ENCODE data around the gene ORM1. TPM values are rescaled to one million over a fixed set of nuclear protein-coding genes. Genes with fewer than 3 reads are reported as not detected.
"Not testable (repeated sequence)": the region's sequence is repeated elsewhere in the genome, so short reads cannot be mapped to it uniquely, and the experiment has no call there.

Gene ORM1
- total RNA-seq, 1 donor from 2014 or later, result not detected

DNA sequence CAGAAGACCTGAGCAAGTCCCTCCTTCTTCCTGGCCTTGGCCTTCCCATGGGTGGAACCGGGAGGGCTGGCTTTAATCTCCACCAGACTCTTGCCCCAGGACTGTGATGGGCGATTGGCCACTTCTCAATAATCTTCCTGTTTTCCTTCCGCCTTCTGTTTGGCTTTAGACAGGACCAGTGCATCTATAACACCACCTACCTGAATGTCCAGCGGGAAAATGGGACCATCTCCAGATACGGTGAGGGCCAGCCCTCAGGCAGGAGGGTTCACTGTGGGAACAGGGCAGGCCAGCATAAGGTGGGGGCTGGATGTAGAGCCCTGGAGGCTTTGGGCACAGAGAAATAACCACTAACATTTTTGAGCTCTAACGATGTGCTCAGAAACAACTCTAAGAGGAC lies 951 bp downstream of the ORM1 start:
- not testable (repeated sequence) for DNase-seq (ENCODE audit: low read depth in 2 of 2)

DNA sequence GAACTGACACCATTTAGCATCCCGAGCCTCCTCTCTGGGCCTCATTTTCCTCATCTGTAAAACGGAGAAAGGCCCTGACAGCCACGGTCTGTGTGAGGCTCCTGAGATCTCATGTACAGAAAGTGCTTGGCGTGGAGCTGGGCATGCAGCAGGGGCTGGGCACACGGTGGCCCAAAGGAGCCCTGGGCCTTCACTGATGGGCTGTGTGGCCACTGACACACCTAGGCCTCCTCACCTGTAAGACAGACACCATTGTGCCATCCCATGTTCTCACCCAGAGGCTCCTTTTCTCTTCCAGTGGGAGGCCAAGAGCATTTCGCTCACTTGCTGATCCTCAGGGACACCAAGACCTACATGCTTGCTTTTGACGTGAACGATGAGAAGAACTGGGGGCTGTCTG lies 1.6 kb downstream of the ORM1 start:
- DNase-seq (ENCODE audit: low read depth in 2 of 2), result no peak

DNA sequence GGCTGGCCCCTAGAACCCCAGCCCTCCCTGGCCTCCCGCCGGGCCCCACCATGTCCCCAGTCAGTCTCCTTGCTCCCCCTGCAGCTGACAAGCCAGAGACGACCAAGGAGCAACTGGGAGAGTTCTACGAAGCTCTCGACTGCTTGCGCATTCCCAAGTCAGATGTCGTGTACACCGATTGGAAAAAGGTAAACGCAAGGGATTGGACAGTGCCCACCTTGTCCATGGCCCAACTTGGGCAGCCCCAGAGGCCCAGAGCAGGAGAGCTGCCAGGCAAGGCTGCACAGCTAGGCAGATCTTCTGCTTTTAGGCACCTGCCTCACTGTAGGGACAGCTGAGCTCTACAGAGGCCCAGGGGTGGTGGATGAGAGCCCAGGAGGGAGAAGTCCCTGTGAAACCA lies 2.1 kb downstream of the ORM1 start:
- DNase-seq (ENCODE audit: low read depth in 2 of 2), result not testable (repeated sequence)

DNA sequence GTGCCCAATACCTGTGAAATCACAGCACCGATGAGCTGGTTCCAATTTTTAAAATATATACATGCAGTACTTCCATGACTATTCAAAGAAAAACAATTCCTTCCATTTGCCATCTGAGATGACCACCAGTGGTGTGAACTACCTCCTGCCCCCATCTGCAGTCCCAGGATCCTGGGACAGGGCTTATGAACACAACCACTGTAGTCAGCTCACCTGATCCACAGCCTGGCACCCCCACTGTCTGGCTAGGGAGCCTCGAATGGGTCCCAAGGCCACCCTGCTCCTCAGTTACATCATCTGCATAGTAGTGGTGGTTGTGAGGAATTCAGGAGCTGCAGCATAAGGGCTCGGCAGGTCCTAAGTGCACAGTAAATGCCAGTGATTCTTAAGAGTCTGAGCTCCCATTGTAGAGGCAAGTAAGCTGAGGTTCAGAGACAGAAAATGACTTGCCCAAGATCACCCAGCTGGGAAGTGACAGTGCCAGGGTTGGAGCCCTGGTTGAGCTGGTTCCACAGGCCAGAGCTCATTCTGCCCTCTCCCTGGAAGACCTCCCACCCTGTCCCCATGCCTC lies 2.9 kb downstream of the ORM1 start:
- not testable (repeated sequence) for DNase-seq (ENCODE audit: low read depth in 2 of 2)

DNA sequence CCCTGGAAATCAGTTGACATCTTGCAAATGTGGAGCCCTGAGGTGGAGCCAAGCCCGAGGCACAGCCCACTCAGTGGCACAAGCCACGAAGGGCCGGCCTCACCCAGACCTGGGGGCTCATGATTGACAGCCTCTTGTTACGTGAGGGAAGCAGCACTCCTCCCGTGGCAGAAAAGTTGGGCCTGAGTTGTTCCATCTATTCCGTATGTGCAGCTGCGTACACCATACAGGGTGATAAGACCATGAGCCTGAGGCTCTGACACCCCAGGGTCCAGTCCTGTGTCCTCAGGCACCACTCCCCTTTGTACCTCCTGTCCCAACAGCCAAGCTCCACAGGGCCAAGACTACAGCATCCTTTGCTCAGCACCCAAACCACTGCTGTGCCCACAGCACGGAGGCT lies 4.9 kb downstream of the ORM1 start:
- DNase-seq (ENCODE audit: low read depth in 2 of 2), result no peak

DNA sequence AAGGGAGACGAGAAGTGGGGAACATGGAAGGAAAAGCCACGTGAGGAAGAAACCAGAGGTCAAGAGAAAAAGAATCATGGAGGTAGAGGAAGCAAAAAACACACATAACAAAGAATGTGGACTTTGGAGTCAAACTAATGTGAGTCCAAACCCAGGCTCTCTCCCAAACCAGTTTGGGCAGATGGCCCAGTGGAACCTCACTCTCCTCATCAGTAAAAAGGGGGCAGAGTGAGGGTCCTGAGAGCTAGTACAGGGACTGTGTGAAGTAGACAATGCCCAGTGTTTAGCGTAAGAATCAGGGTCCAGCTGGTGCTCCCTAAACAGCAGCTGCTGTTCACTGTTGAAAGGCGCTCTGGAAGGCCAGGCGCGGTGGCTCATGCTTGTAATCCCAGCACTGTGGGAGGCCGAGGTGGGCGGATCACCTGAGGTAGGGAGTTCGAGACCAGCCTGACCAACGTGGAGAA lies 5.5 kb downstream of the ORM1 start:
- DNase-seq (ENCODE audit: low read depth in 2 of 2), result not testable (repeated sequence)

DNA sequence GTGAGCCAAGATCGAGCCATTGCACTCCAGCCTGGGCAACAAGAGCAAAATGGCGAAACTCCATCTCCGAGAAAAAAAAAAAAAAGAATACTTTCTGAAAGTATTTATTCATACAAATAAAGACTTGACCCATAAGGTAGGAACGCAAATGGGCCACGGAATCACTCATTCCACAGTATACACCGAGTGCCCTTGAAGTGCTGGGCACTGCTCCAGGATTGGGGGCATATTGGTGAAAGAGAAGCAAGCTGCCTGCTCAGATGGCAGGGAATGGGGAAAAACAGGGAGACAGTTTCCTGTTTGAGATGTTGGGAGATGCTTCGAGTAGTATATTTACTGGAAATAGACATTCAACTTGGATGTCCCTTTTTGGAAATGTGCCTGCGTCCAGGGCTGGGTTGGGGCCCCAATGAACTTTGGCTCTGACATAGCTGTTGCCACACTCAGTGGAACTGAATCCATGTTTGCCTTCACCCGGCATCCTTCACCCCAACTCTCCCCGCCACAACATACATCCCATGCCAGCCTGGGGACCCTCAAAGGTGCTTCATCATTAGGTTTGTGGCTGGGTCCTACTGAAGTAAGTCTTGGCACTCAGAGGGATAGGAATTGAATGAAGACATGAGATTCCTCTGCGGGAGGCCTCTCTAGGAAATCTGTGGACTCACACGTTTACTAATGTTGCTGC lies 6.2 kb downstream of the ORM1 start:
- not testable (repeated sequence) for DNase-seq (ENCODE audit: low read depth in 2 of 2)

DNA sequence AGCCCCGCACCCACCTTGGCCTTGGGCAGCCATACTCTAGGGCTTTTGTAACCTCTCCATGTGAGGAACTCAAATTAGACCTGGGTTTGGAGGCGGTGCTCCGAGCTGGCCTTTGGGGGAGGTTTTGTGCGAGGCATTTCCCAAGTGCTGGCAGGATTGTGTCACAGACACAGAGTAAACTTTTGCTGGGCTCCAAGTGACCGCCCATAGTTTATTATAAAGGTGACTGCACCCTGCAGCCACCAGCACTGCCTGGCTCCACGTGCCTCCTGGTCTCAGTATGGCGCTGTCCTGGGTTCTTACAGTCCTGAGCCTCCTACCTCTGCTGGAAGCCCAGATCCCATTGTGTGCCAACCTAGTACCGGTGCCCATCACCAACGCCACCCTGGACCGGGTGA lies 6.7 kb downstream of the ORM1 start, which contains the start of gene ORM2:
TSS of gene ORM2 (plus strand) at position 245 of the 398 bp plus-strand sequence. CDS start at position 281, 36 bp downstream.
- not testable (repeated sequence) for DNase-seq (ENCODE audit: low read depth in 2 of 2)

DNA sequence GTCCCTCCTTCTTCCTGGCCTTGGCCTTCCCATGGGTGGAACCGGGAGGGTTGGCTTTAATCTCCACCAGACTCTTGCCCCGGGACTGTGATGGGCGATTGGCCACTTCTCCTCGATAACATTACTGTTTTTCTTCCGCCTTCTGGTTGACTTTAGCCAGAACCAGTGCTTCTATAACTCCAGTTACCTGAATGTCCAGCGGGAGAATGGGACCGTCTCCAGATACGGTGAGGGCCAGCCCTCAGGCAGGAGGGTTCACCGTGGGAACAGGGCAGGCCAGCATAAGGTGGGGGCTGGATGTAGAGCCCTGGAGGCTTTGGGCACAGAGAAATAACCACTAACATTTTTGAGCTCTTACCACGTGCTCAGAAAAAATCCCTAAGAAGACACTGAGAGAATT lies 7.7 kb downstream of the ORM1 start:
- DNase-seq (ENCODE audit: low read depth in 2 of 2), result no peak

DNA sequence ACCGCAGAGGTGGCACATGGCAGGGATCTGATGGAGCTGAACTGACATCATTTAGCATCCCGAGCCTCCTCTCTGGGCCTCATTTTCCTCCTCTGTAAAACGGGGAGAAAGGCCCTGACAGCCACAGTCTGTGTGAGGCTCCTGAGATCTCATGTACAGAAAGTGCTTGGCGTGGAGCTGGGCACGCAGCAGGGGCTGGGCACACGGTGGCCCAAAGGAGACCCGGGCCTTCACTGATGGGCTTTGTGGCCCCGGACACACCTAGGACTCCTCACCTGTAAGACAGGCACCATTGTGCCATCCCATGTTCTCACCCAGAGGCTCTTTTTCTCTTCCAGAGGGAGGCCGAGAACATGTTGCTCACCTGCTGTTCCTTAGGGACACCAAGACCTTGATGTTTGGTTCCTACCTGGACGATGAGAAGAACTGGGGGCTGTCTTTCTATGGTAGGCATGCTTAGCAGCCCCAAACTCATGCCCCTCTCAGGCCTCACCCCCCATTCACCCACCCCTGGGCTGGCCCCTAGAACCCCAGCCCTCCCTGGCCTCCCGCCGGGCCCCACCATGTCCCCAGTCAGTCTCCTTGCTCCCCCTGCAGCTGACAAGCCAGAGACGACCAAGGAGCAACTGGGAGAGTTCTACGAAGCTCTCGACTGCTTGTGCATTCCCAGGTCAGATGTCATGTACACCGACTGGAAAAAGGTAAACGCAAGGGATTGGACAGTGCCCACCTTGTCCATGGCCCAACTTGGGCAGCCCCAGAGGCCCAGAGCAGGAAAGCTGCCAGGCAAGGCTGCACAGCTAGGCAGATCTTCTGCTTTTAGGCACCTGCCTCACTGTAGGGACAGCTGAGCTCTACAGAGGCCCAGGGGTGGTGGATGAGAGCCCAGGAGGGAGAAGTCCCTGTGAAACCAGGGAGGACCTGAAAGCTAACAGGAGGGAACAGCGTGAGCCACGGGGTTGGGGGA lies 8.6 kb downstream of the ORM1 start:
- DNase-seq (ENCODE audit: low read depth in 2 of 2), result not testable (repeated sequence)

DNA sequence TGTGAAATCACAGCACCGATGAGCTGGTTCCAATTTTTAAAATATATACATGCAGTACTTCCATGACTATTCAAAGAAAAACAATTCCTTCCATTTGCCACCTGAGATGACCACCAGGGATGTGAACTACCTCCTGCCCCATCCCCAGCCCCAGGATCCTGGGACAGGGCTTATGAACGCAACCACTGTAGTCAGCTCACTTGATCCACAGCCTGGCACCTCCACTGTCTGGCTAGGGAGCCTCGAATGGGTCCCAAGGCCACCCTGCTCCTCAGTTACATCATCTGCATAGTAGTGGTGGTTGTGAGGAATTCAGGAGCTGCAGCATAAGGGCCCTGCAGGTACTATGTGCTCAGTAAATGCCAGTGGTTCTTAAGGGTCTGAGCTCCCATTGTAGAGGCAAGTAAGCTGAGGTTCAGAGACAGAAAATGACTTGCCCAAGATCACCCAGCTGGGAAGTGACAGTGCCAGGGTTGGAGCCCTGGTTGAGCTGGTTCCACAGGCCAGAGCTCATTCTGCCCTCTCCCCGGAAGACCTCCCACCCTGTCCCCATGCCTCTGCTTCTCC lies 9.7 kb downstream of the ORM1 start:
- not testable (repeated sequence) for DNase-seq (ENCODE audit: low read depth in 2 of 2)

DNA sequence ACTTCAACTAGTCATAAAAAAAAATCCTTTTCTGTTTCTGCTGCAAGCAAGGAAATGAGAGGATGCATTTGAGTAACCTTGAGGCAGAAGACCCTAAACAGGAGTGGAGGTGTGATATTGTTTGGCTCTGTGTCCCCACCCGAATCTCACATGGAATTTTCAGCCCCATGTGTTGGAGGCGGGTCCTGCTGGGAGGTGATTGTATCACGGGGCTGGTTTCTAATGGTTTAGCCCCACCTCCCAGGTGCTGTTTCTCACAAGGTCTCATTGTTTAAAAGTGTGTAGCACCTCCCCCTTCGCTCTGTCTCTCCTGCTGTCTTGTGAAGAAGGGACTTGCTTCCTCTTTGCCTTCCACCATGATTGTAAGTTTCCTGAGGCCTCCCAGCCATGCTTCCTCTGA lies 10.8 kb downstream of the ORM1 start:
- not testable (repeated sequence) for DNase-seq (ENCODE audit: low read depth in 2 of 2)

DNA sequence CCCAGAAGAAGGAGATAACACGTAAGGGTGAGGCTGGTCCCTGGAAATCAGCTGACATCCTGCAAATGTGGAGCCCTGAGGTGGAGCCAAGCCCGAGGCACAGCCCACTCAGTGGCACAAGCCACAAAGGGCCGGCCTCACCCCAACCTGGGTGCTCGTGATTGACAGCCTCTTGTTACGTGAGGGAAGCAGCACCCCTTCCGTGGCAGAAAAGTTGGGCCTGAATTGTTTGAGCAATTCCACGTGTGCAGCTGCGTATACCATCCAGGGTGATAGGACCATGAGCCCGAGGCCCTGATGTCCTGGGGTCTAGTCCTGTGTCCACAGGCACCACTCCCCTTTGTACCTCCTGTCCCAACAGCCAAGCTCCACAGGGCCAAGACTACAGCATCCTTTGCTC lies 11.6 kb downstream of the ORM1 start:
- no peak for DNase-seq (ENCODE audit: low read depth in 2 of 2)

DNA sequence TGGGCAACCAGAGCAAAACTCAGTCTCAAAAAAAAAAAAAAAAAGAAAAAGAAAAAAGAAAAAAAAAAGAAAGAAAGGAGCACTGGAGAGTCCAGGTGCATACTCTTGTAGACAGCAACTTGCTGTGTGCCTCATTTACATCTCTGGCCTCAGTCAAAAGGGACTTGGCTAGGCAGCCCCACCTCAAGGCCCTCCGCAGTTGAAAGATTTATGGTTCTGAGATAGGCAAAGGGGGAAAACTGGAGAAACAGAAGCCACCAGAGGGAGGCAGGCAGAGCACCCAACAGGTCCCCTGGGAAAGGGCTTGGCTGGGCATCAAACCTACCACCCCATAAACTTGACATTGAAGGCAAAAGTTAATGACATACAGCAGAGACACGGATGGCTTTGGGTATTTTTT lies 12.8 kb downstream of the ORM1 start:
- DNase-seq (ENCODE audit: low read depth in 2 of 2), result no peak

DNA sequence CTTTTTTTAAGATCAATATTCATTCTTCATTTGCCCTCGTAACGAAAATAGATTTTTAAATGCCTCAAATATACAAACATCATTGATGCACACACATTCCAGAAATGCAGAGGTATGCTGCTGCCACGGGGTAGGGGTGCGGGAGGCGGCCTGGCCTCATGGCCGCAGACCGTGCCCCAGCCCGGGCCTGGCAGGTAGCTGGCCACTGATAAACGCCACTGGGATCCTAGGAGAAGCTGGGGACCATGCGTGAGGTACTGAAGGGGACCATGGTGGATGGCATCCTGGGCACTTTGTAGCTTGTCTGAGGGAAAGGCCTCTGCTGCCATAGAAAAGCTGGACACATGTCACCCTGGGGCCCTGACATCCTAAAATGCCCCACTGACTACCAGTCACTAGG lies 13.3 kb downstream of the ORM1 start:
- DNase-seq (ENCODE audit: low read depth in 2 of 2), result no peak

DNA sequence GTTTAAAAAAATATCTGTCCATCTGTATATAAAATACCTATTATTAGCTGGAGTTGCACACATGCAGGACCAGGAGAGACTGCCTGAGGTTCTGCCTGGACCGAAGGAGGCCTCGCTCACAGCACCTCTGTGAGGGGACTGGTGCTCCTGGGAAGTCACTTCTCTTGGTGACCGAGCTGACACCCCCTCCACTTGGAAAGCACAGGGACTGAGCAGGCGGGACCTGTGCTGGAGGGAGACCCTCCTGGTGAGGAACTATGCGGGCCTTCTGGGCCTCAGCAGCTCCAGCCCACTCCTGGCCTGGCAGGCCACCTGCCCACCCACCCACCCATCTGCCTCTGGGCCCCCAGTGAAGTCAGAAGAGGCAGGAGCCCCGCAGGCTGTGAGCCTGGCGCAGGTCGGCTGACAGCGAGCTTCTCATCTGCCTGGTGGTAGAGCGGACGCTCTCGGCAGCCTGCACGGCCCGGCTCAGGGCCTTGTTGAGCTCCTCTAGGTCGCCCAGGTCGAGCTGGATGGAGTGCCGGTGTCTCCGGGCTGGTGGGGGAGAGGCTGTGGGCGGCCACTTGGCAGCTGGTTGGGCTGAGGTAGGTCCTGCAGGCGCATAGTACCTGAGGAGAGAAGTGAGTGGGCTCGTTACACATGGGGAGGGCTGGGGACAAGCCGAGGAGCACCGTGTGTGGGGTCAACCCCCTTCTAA lies 13.9 kb downstream of the ORM1 start:
- no peak for DNase-seq (ENCODE audit: low read depth in 2 of 2)

DNA sequence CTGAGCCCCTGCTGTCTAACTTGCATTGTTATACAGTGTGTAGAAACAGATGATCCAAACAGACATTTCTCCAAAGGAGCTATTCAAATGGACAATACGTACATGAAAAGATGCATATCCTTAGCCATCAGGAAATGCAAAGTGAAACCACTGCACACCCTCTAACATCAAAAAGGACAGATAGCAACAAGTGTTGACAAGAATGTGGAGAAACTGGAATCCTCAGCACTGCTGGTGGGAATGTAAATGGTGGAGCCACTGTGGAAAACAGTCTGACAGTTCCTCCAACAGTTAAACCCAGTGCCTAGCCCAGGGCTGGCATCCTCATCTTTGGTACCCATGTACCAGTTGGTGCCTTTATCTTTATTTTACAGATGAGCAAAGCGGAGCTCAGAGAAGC lies 15.3 kb downstream of the ORM1 start:
- DNase-seq (ENCODE audit: low read depth in 2 of 2), result no peak

DNA sequence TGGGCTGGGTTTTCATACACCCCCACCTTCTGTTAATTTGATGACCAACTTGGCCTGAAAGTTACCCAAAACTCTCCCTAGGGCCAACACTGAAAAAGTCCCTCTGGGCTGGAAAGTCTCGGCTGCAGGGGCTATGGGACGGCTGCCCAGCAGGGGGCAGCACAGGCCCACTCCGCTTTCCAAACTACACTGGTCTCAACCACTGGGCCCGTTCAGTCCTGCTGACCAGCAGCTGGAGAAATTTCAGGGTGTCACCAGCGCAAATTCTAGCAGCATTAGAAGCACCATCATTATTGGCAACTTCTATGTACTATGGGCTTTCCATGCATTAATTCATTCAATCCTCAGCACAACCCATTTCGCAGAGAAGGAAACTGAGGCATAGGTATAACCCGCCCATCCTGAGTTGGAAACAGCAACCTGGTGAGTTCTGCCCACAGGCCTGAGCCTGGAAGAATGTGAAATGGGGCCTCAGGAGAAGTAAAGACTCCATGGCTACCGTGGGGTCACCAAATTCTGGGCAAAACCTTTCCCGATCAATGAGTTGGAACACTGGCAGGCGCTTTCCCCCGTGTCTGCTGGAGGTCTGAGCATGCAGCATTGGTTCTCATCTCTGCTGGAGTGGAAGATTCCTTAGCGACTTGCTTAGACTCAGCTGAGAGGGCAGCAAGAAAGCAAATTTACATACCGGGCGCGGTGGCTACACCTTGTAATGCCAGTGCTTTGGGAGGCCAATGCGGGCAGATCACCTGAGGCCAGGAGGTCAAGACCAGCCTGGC lies 16.4 kb downstream of the ORM1 start:
- DNase-seq (ENCODE audit: low read depth in 2 of 2), result peak; percentile 52 to 55

DNA sequence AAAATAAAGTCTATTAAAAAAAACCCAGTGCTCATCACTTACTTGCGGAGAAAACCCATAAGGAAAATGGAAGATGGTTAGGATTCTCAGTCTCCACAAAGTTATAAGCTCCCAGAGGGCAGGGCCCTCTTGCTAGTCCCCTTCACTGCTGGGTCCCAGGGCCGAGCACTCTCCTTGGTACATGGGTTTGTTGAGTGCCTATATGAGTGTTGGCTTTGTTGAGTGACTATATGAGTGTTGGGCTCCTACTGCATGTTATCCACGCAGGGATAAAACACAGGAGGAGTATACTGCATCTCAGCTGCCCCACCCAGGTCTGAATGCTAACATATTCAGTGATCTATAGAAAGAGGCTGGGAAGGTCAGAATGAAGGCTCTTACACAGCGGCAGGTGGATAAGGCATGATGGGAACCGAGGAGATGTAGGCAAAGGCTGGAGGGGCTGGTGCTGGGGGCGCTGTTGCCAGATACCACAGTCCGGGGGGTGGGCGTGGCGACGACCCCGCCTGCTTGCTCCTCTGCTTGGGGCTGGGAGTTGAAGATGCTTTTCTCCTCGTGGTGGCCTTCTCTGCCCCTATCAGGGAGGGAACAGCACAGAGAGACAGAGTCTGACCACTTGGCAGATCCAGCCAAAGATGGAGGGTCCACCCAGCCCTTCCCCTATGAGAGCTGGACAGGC lies 18.4 kb downstream of the ORM1 start:
- DNase-seq (ENCODE audit: low read depth in 2 of 2), result no peak

DNA sequence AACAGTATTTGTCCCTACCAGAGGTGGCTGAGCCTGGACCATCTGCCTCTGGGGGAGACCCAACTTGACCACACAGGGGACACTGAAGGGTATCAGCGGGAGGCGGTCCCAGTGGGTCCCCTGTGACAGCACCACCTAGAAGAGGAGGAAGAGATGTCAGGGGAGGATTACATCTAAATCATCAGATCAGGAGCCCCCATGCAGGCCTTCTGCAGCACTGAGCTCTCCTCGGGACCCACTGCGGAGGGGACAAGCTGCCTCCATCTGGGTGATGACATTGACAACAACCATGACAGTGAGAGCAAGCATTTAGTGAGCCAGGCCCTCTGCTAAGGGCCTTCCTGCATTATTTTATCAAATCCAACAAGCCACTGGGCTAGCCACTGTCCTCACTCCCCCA lies 19.1 kb downstream of the ORM1 start:
- no peak for DNase-seq (ENCODE audit: low read depth in 2 of 2)

Data from lung microvascular endothelial cell (primary cell).